Prostate gland (tissue), 2 donors: ENCODE results near the gene SUPT20HL1. TPM values are rescaled to one million over a fixed set of nuclear protein-coding genes. Genes with fewer than 3 reads are reported as not detected.
"Not testable (repeated sequence)": the region's sequence is repeated elsewhere in the genome, so short reads cannot be mapped to it uniquely, and the experiment has no call there.

ENCODE experiments used
- DNase-seq: peaks from one replicate; pipeline ENCODE4 v3.0.0-alpha.2; 2019; ENCODE audit warnings: low spot score
- H3K27ac ChIP-seq, 2 donors: fragments of 200-600 bp; sonication (generic); 2 replicates each; pipeline ENCODE4 v1.5.1; 2017 to 2019
- H3K27me3 ChIP-seq: fragments of 200-600 bp; sonication (generic); replicated peaks from 2 replicates; pipeline ENCODE4 v1.5.1; 2019; ENCODE audit not compliant: insufficient read depth
- H3K36me3 ChIP-seq, 2 donors: fragments of 200-600 bp; sonication (generic); 1 replicate in 1 of 2; 2 replicates in 1 of 2; pipeline versions ENCODE4 v1.5.1 to v1.8.1; 2017 to 2019
- H3K4me1 ChIP-seq: fragments of 200-600 bp; sonication (generic); replicated peaks from 2 replicates; pipeline ENCODE4 v1.5.1; 2019
- H3K4me3 ChIP-seq, 2 donors: fragments of 200-600 bp; sonication (generic); 2 replicates each; pipeline ENCODE4 v1.5.1; 2017 to 2019
- H3K9me3 ChIP-seq: fragments of 200-600 bp; sonication (generic); 2 replicates; pipeline ENCODE4 v1.5.1; 2017
- CTCF ChIP-seq, 4 experiments: fragments of 200-600 bp in 2 of 4; fragments of 450-650 bp in 2 of 4; sonication (generic) in 2 of 4; IDR thresholded peaks; 1 replicate in 3 of 4; 2 replicates in 1 of 4; pipeline ENCODE4 v1.5.1; 2016 to 2019; ENCODE audit warnings: antibody characterized with exemption in 4 of 4, mild to moderate bottlenecking in 2 of 4, moderate library complexity in 2 of 4
- POLR2A ChIP-seq: fragments of 450-650 bp; IDR thresholded peaks from one replicate; pipeline ENCODE4 v1.6.1; 2016; ENCODE audit warnings: antibody characterized with exemption, mild to moderate bottlenecking
- POLR2AphosphoS5 ChIP-seq: sonication (generic); formaldehyde crosslinking; IDR thresholded peaks from one replicate; pipeline ENCODE4 v1.6.1; 2017; ENCODE audit warnings: antibody characterized with exemption
- WGBS: methylation state at CpG from one replicate; pipeline ENCODE4 v1.1.5; 2018; 5-methylcytosine and 5-hydroxymethylcytosine counted together
- intact Hi-C: fragments of 100-400 bp; cut with DNase I; formaldehyde crosslinking; loops from one replicate; pipeline ENCODE4 v1.14.2; 2022
- total RNA-seq, 2 donors: library from RNA; depleted of rRNA; stranded (reverse); fragments of >200 nt; gene quantifications; one replicate each; pipeline ENCODE4 v1.1.0, GENCODE V29; 2016

Gene SUPT20HL1
- under 1 TPM in 1 of 2 donors, not detected in 1; 0.40 TPM for total RNA-seq

GRCh38 chrX:24360272-24360671, at the start of gene SUPT20HL1:
SUPT20HL1 (plus strand) TSS chrX:24360639; CDS start chrX:24362761, 2,122 bp downstream.
- H3K36me3 ChIP-seq, result no peaks in the 10 kb centered on the region
- no peak for DNase-seq
- 88% methylated on average over 3 of the region's 3 CpGs for WGBS
- H3K9me3 ChIP-seq, result no peaks in the 10 kb centered on the region
- intact Hi-C loops, result no loop called here
- no peaks in the 10 kb centered on the region for H3K27me3 ChIP-seq
- no peaks in the 10 kb centered on the region for H3K4me1 ChIP-seq
- no peak within 1 kb of the TSS for H3K4me3 ChIP-seq
- TF ChIP-seq CTCF (IDR thresholded peaks at IDR 0.05) (no peak), POLR2AphosphoS5 (no peak), POLR2A (no peak)
- H3K27ac ChIP-seq, result no peak within 1 kb of the TSS

GRCh38 chrX:24310916-24311315, 49.5 kb upstream of the SUPT20HL1 start:
- H3K27me3 ChIP-seq, H3K4me3 ChIP-seq, H3K4me1 ChIP-seq, H3K36me3 ChIP-seq, DNase-seq, H3K9me3 ChIP-seq, H3K27ac ChIP-seq, intact Hi-C loops: not testable (repeated sequence)
- WGBS, result 60% methylated on average over 1 of the region's 3 CpGs

- not testable (repeated sequence) for H3K27ac ChIP-seq
Observed at GRCh38 chrX:24311507-24312248, 48.8 kb upstream of the SUPT20HL1 start.

GRCh38 chrX:24312249-24312607, 48.2 kb upstream of the SUPT20HL1 start:
- H3K4me3 ChIP-seq, DNase-seq, H3K9me3 ChIP-seq, H3K27me3 ChIP-seq, intact Hi-C loops, H3K4me1 ChIP-seq, H3K27ac ChIP-seq, H3K36me3 ChIP-seq: not testable (repeated sequence)
- WGBS, result 68% methylated on average over 6 of the region's 6 CpGs

More at GRCh38 chrX:24311507-24312248, 48.8 kb upstream of the SUPT20HL1 start:
- H3K4me3 ChIP-seq, H3K4me1 ChIP-seq, H3K27me3 ChIP-seq, H3K36me3 ChIP-seq, intact Hi-C loops, DNase-seq, H3K9me3 ChIP-seq: not testable (repeated sequence)
- WGBS, result 70% methylated on average over 10 of the region's 22 CpGs

GRCh38 chrX:24314019-24314635, 46.3 kb upstream of the SUPT20HL1 start, which contains the start of gene SUPT20HL2:
SUPT20HL2 (minus strand) TSS chrX:24314069; CDS start chrX:24313315, 754 bp downstream.
- no peak for DNase-seq
- no peaks in the 10 kb centered on the region for H3K4me1 ChIP-seq
- WGBS, result 98% methylated on average over 38 of the region's 39 CpGs

GRCh38 chrX:24316111-24316510, 44.3 kb upstream of the SUPT20HL1 start:
- intact Hi-C loops, result no loop called here
- TF ChIP-seq POLR2A, result no peak
- no peaks in the 10 kb centered on the region for H3K9me3 ChIP-seq
- DNase-seq, result no peak
- H3K27me3 ChIP-seq, result no peaks in the 10 kb centered on the region
- no peak overlapping the region for H3K27ac ChIP-seq
- H3K36me3 ChIP-seq, result no peaks in the 10 kb centered on the region
- WGBS, result 100% methylated on average over 1 of the region's 1 CpG
- H3K4me1 ChIP-seq, result no peaks in the 10 kb centered on the region
- no peak overlapping the region for H3K4me3 ChIP-seq

More at GRCh38 chrX:24314019-24314635, 46.3 kb upstream of the SUPT20HL1 start, which contains the start of gene SUPT20HL2:
- Histone ChIP-seq H3K27ac (no peak within 1 kb of the TSS), H3K9me3 (no peaks in the 10 kb centered on the region), H3K4me3 (no peak within 1 kb of the TSS), H3K27me3 (no peaks in the 10 kb centered on the region), H3K36me3 (no peaks in the 10 kb centered on the region)
- no peak for TF ChIP-seq POLR2AphosphoS5
- no peak for TF ChIP-seq CTCF (IDR thresholded peaks at IDR 0.05)
- no peak for TF ChIP-seq POLR2A
- intact Hi-C loops, result no loop called here

- no peak for DNase-seq
- TF ChIP-seq POLR2AphosphoS5, result no peak
- no peak for TF ChIP-seq POLR2A
- TF ChIP-seq CTCF (IDR thresholded peaks at IDR 0.05), result no peak
- Histone ChIP-seq H3K9me3 (no peaks in the 10 kb centered on the region), H3K4me3 (no peak overlapping the region), H3K27ac (no peak overlapping the region), H3K27me3 (no peaks in the 10 kb centered on the region), H3K36me3 (no peaks in the 10 kb centered on the region), H3K4me1 (no peaks in the 10 kb centered on the region)
- intact Hi-C loops, result no loop called here
- WGBS, result 58% methylated on average over 1 of the region's 1 CpG
Observed at GRCh38 chrX:24317567-24317966, 42.9 kb upstream of the SUPT20HL1 start.
